Measurements from ENCODE around the gene NALCN. TPM values are rescaled to one million over a fixed set of nuclear protein-coding genes. Genes with fewer than 3 reads are reported as not detected.

Gene NALCN
- total RNA-seq, 1 experiment from 2014 or later = 8.5 TPM

DNA sequence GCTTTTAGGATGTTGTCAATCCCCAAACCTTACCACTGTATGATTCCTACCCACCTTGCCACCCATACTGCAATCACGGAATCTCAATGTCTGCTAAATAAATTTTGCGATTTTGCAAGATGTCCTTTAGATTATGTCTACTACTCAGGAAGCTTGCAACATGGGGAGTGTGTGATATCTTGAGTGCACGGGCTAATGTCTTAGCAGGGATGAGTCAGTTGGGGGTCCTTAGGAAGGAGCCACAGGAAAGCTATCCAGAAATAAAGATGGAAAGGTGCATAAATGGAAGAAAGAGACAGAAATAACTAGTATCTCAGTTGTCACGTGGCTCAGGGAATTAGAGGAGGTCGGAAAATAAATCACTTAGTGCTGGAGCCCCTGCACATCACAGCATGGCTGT, 77.1 kb downstream of the NALCN start:
- intact Hi-C loops (cut with micrococcal nuclease) = no loop called here
- Mint-ChIP-seq H3K27ac (ENCODE audit: low read depth, unreplicated experiment) (peak overlapping the region; percentile 17), H3K36me3 (ENCODE audit: insufficient read depth, unreplicated experiment) (peaks cover 6% of the 10 kb centered on the region), H3K9me3 (ENCODE audit: unreplicated experiment) (no peaks in the 10 kb centered on the region), H3K4me1 (ENCODE audit: insufficient read depth, unreplicated experiment) (peaks cover 9% of the 10 kb centered on the region), H3K27me3 (ENCODE audit: insufficient read depth, unreplicated experiment) (no peaks in the 10 kb centered on the region), H3K4me3 (ENCODE audit: unreplicated experiment) (no peak overlapping the region)
- DNase-seq (ENCODE audit: unreplicated experiment) = no peak
- BruUV-seq (replicated peaks) = no TSS peak
- ChIA-PET CTCF (interaction anchor here (0.7 kb wide), 1 partner anchor 163 kb away, joined by 3 read pairs; no protein-coding TSS in a partner anchor), POLR2A (no interaction called here)
- no peak for TF ChIP-seq CTCF (IDR thresholded peaks at IDR 0.05; ENCODE audit: unreplicated experiment)

- H3K9me3 Mint-ChIP-seq (ENCODE audit: unreplicated experiment) = no peaks in the 10 kb centered on the region
- no peaks in the 10 kb centered on the region for H3K27me3 Mint-ChIP-seq (ENCODE audit: insufficient read depth, unreplicated experiment)
- no peaks in the 10 kb centered on the region for H3K36me3 Mint-ChIP-seq (ENCODE audit: insufficient read depth, unreplicated experiment)
- intact Hi-C loops (cut with micrococcal nuclease) = no loop called here
- BruUV-seq (replicated peaks) = no TSS peak
- TF ChIP-seq CTCF (IDR thresholded peaks at IDR 0.05; ENCODE audit: unreplicated experiment) = no peak
- H3K27ac Mint-ChIP-seq (ENCODE audit: low read depth, unreplicated experiment) = no peak overlapping the region
- CTCF ChIA-PET = no interaction called here
- POLR2A ChIA-PET = no interaction called here
- H3K4me3 Mint-ChIP-seq (ENCODE audit: unreplicated experiment) = no peak overlapping the region
- no peak for DNase-seq (ENCODE audit: unreplicated experiment)
- no peaks in the 10 kb centered on the region for H3K4me1 Mint-ChIP-seq (ENCODE audit: insufficient read depth, unreplicated experiment)
Observed at GRCh38 chr13:101332583-101332982, 83.7 kb downstream of the NALCN start.

GRCh38 chr13:101331731-101332130, 84.6 kb downstream of the NALCN start:
- Mint-ChIP-seq H3K27me3 (ENCODE audit: insufficient read depth, unreplicated experiment) (no peaks in the 10 kb centered on the region), H3K4me3 (ENCODE audit: unreplicated experiment) (no peak overlapping the region), H3K4me1 (ENCODE audit: insufficient read depth, unreplicated experiment) (no peaks in the 10 kb centered on the region), H3K36me3 (ENCODE audit: insufficient read depth, unreplicated experiment) (no peaks in the 10 kb centered on the region), H3K9me3 (ENCODE audit: unreplicated experiment) (no peaks in the 10 kb centered on the region), H3K27ac (ENCODE audit: low read depth, unreplicated experiment) (no peak overlapping the region)
- intact Hi-C loops (cut with micrococcal nuclease) = no loop called here
- TF ChIP-seq CTCF (IDR thresholded peaks at IDR 0.05; ENCODE audit: unreplicated experiment) = no peak
- POLR2A ChIA-PET = no interaction called here
- no peak for DNase-seq (ENCODE audit: unreplicated experiment)
- no TSS peak for BruUV-seq (replicated peaks)
- CTCF ChIA-PET = interaction anchor here (0.7 kb wide), 1 partner anchor 126 kb away, joined by 3 read pairs; no protein-coding TSS in a partner anchor

DNA sequence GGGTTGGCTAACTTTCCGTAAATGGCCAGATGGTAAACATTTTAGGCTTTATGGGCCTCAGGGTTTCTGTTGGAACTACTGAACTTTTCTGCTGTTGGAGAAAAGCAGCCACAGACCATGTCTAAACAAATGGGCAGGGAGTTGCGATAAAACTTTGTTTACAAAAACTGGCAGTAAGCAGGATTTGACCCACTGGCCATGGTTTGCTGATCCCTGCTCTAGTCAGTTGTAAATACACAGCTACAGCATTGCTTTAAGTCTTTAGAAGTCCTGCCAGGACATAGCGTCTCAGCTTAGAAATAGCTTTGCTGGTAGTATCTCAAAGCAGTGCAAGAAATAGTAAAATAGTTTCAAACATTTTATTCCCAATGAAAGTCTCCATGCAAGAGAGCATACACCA, 88.4 kb downstream of the NALCN start:
- H3K27ac Mint-ChIP-seq (ENCODE audit: low read depth, unreplicated experiment) = no peak overlapping the region
- CTCF ChIA-PET = no interaction called here
- DNase-seq (ENCODE audit: unreplicated experiment) = no peak
- H3K27me3 Mint-ChIP-seq (ENCODE audit: insufficient read depth, unreplicated experiment) = no peaks in the 10 kb centered on the region
- no peak for TF ChIP-seq CTCF (IDR thresholded peaks at IDR 0.05; ENCODE audit: unreplicated experiment)
- POLR2A ChIA-PET = interaction anchor here (0.6 kb wide), 2 partner anchors 12 to 93 kb away, joined by 3 read pairs; no protein-coding TSS in a partner anchor
- H3K9me3 Mint-ChIP-seq (ENCODE audit: unreplicated experiment) = no peaks in the 10 kb centered on the region
- BruUV-seq (replicated peaks) = no TSS peak
- H3K36me3 Mint-ChIP-seq (ENCODE audit: insufficient read depth, unreplicated experiment) = no peaks in the 10 kb centered on the region
- H3K4me1 Mint-ChIP-seq (ENCODE audit: insufficient read depth, unreplicated experiment) = no peaks in the 10 kb centered on the region
- H3K4me3 Mint-ChIP-seq (ENCODE audit: unreplicated experiment) = no peak overlapping the region
- intact Hi-C loops (cut with micrococcal nuclease) = no loop called here
